ENCODE data around the gene ZSCAN5B. TPM values are rescaled to one million over a fixed set of nuclear protein-coding genes. Genes with fewer than 3 reads are reported as not detected.

ZSCAN5B gene
- total and polyA plus RNA-seq, 2 of the 13 experiments (the other 11 are each of a cell fraction or from before 2014, with no cell fraction given): not detected

GRCh38 chr19:56170261-56170660, 27.3 kb downstream of the ZSCAN5B start (continued):
- TF ChIP-seq ISX (CRISPR knock-in tag; conservative IDR thresholded peaks at IDR 0.05) (no peak), KLF16 (CRISPR knock-in tag; IDR thresholded peaks at IDR 0.05) (peak in 1 of 2 experiments; percentile 67; a peak in 1 of 4 replicates), ZNF225 (CRISPR knock-in tag; IDR thresholded peaks at IDR 0.05) (no peak), ZGPAT (CRISPR knock-in tag; IDR thresholded peaks at IDR 0.05) (peak; percentile 73), ZNF484 (CRISPR knock-in tag; IDR thresholded peaks at IDR 0.05; ENCODE audit: borderline replicate concordance, low read depth) (no peak), ZBTB21 (CRISPR knock-in tag; IDR thresholded peaks at IDR 0.05) (no peak), ELF4 (CRISPR knock-in tag; IDR thresholded peaks at IDR 0.05; ENCODE audit: borderline replicate concordance) (no peak), GTF3A (CRISPR knock-in tag; conservative IDR thresholded peaks at IDR 0.05) (no peak), ELK4 (CRISPR knock-in tag; IDR thresholded peaks at IDR 0.05; ENCODE audit: borderline replicate concordance) (no peak), FLYWCH1 (CRISPR knock-in tag; IDR thresholded peaks at IDR 0.05) (no peak), ZNF275 (CRISPR knock-in tag; IDR thresholded peaks at IDR 0.05; ENCODE audit: borderline replicate concordance) (no peak), ZNF280B (CRISPR knock-in tag; IDR thresholded peaks at IDR 0.05; ENCODE audit: borderline replicate concordance) (no peak), ZNF577 (CRISPR knock-in tag; IDR thresholded peaks at IDR 0.05; ENCODE audit: borderline replicate concordance, low read depth) (no peak), ZNF713 (CRISPR knock-in tag; IDR thresholded peaks at IDR 0.05) (no peak), SIN3B (IDR thresholded peaks at IDR 0.05; ENCODE audit: low read length) (no peak), CERS6 (CRISPR knock-in tag; IDR thresholded peaks at IDR 0.05) (no peak), ZNF550 (CRISPR knock-in tag; IDR thresholded peaks at IDR 0.05; ENCODE audit: borderline replicate concordance) (no peak), ATF7 (IDR thresholded peaks at IDR 0.05) (peak; percentile 43; the same call in 1 of the 2 replicates), ATF7 (CRISPR knock-in tag; IDR thresholded peaks at IDR 0.05) (0 out of 2 replicates have a peak, but pooled peaks have one; percentile 46), MTA1 (CRISPR knock-in tag; IDR thresholded peaks at IDR 0.05; ENCODE audit: borderline replicate concordance) (no peak), REXO4 (CRISPR knock-in tag; IDR thresholded peaks at IDR 0.05; ENCODE audit: borderline replicate concordance) (no peak), FOXK1 (CRISPR knock-in tag; IDR thresholded peaks at IDR 0.05; ENCODE audit: borderline replicate concordance, low read depth) (no peak; the same call in 1 of the 2 replicates), HCFC1 (IDR thresholded peaks at IDR 0.05; ENCODE audit: low read depth, low read length) (peak; percentile 23; the same call in 1 of the 2 replicates), ZNF337 (CRISPR knock-in tag; IDR thresholded peaks at IDR 0.05; ENCODE audit: borderline replicate concordance, low read depth) (no peak), ZNF562 (CRISPR knock-in tag; IDR thresholded peaks at IDR 0.05; ENCODE audit: borderline replicate concordance) (no peak), ZNF143 (CRISPR knock-in tag; IDR thresholded peaks at IDR 0.05) (0 out of 2 replicates have a peak, but pooled peaks have one; percentile 39)
